ENCODE results near the gene ELOVL1. TPM values are rescaled to one million over a fixed set of nuclear protein-coding genes. Genes with fewer than 3 reads are reported as not detected.

ELOVL1 gene
- 124 and 147 TPM in 2 replicates for polyA plus RNA-seq (2011; rRNA removed)
- 138 and 175 TPM in 2 replicates for polyA plus RNA-seq (2012; cell fraction: cytosol; rRNA removed)
- polyA plus RNA-seq (2012; cell fraction: nucleus; rRNA removed) = 148 and 157 TPM in 2 replicates
- polyA plus RNA-seq (2017; fragmentation: RNase III; extraction: RNeasy Plus Mini Kit Qiagen cat#74134 plus additional on column Dnase treatment) = 96.6 to 105 TPM (median 104 TPM) in 3 replicates
- 90.1 and 90.3 TPM in 2 replicates for polyA minus RNA-seq (2011; rRNA and poly(A)+ RNA removed)

- CTCF ChIA-PET = interaction anchor here (0.7 to 2.4 kb wide), 7 partner anchors 10 to 250 kb away, joined by 3 to 10 read pairs (median 4); no protein-coding TSS in a partner anchor
- no peak for FAIRE-seq
- ATAC-seq = peak; percentile 83 to 85
- Histone ChIP-seq H3K9me3 (no peaks in the 10 kb centered on the region), H3K4me3 (peak within 1 kb of the TSS; percentile 90), H3K4me1 (peaks cover 50% of the 10 kb centered on the region), H3K27ac (peak within 1 kb of the TSS; percentile 94 to 99), H3K4me2 (peak within 1 kb of the TSS; percentile 99)
- under 1% methylated on average over 7 of the region's 58 CpGs for WGBS (ENCODE audit: missing lambda C conversion rate)
- DNase-seq (ENCODE audit: low read depth in 1 of 2, low spot score in 1 of 2) = peak; percentile 72 to 84
- POLR2A ChIA-PET = interaction anchor here (0.7 to 2.4 kb wide), 10 partner anchors 8 to 282 kb away, joined by 3 to 37 read pairs (median 4); partner anchors contain the start of genes CDC20, HYI, KDM4A and MED8
- TF ChIP-seq RNF2 (IDR thresholded peaks at IDR 0.05; ENCODE audit: borderline replicate concordance, low read depth) (peak; percentile 18; the same call in 1 of the 2 replicates), HOXA7 (CRISPR knock-in tag; IDR thresholded peaks at IDR 0.05) (no peak), BCL3 (IDR thresholded peaks at IDR 0.05) (peak; percentile 86; the same call in 2 of the 3 replicates), HOXB13 (CRISPR knock-in tag; IDR thresholded peaks at IDR 0.05; ENCODE audit: low read depth) (peak; percentile 68), PHF8 (IDR thresholded peaks at IDR 0.05; ENCODE audit: borderline replicate concordance, low read depth) (peak; percentile 36; the same call in 1 of the 2 replicates), RFX5 (IDR thresholded peaks at IDR 0.05) (0 out of 2 replicates have a peak, but pooled peaks have one; percentile 14), HOXB5 (CRISPR knock-in tag; IDR thresholded peaks at IDR 0.05) (no peak), JUN (IDR thresholded peaks at IDR 0.05) (peak; percentile 80 to 82), POLR2A (IDR thresholded peaks at IDR 0.05; ENCODE audit: low read length) (peak; percentile 82), KDM1A (IDR thresholded peaks at IDR 0.05; ENCODE audit: low read depth) (no peak)
- TF ChIP-seq, protein P1, sequence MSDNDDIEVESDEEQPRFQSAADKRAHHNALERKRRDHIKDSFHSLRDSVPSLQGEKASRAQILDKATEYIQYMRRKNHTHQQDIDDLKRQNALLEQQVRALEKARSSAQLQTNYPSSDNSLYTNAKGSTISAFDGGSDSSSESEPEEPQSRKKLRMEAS (IDR thresholded peaks at IDR 0.05) = peak; percentile 88
- TF ChIP-seq, protein P2, sequence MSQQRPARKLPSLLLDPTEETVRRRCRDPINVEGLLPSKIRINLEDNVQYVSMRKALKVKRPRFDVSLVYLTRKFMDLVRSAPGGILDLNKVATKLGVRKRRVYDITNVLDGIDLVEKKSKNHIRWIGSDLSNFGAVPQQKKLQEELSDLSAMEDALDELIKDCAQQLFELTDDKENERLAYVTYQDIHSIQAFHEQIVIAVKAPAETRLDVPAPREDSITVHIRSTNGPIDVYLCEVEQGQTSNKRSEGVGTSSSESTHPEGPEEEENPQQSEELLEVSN (IDR thresholded peaks at IDR 0.05; ENCODE audit: borderline replicate concordance, low read depth) = peak; percentile 89
Observed at GRCh38 chr1:43367904-43368645, at the start of gene ELOVL1. Gene ELOVL1, minus strand, starts transcription at chr1:43368011. Its CDS starts 2,402 bp downstream, at chr1:43365609.

GRCh38 chr1:43415901-43416300, 48.1 kb upstream of the ELOVL1 start:
- WGBS (ENCODE audit: missing lambda C conversion rate) = 92% methylated on average over 5 of the region's 5 CpGs
- Histone ChIP-seq H3K9me3 (no peaks in the 10 kb centered on the region), H3K4me2 (no peak overlapping the region), H3K27ac (no peak overlapping the region), H3K4me1 (no peaks in the 10 kb centered on the region), H3K4me3 (no peak overlapping the region)
- FAIRE-seq (no peak), DNase-seq (ENCODE audit: low read depth in 1 of 2, low spot score in 1 of 2) (no peak), ATAC-seq (no peak)
- ChIA-PET CTCF (interaction anchor here (1.1 to 3.0 kb wide), 5 partner anchors 9 to 189 kb away, joined by 3 to 21 read pairs (median 3); partner anchors contain the start of gene CDC20), POLR2A (no interaction called here)
- TF ChIP-seq, protein P3, sequence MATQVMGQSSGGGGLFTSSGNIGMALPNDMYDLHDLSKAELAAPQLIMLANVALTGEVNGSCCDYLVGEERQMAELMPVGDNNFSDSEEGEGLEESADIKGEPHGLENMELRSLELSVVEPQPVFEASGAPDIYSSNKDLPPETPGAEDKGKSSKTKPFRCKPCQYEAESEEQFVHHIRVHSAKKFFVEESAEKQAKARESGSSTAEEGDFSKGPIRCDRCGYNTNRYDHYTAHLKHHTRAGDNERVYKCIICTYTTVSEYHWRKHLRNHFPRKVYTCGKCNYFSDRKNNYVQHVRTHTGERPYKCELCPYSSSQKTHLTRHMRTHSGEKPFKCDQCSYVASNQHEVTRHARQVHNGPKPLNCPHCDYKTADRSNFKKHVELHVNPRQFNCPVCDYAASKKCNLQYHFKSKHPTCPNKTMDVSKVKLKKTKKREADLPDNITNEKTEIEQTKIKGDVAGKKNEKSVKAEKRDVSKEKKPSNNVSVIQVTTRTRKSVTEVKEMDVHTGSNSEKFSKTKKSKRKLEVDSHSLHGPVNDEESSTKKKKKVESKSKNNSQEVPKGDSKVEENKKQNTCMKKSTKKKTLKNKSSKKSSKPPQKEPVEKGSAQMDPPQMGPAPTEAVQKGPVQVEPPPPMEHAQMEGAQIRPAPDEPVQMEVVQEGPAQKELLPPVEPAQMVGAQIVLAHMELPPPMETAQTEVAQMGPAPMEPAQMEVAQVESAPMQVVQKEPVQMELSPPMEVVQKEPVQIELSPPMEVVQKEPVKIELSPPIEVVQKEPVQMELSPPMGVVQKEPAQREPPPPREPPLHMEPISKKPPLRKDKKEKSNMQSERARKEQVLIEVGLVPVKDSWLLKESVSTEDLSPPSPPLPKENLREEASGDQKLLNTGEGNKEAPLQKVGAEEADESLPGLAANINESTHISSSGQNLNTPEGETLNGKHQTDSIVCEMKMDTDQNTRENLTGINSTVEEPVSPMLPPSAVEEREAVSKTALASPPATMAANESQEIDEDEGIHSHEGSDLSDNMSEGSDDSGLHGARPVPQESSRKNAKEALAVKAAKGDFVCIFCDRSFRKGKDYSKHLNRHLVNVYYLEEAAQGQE (IDR thresholded peaks at IDR 0.05) = no peak
- no peak for TF ChIP-seq ELK1 (IDR thresholded peaks at IDR 0.05; ENCODE audit: low read depth, low read length)
- TF ChIP-seq CHD4 (IDR thresholded peaks at IDR 0.05; ENCODE audit: borderline replicate concordance) = no peak
- TF ChIP-seq, protein P4, sequence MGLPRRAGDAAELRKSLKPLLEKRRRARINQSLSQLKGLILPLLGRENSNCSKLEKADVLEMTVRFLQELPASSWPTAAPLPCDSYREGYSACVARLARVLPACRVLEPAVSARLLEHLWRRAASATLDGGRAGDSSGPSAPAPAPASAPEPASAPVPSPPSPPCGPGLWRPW (IDR thresholded peaks at IDR 0.05) = no peak
- TF ChIP-seq, protein P5, sequence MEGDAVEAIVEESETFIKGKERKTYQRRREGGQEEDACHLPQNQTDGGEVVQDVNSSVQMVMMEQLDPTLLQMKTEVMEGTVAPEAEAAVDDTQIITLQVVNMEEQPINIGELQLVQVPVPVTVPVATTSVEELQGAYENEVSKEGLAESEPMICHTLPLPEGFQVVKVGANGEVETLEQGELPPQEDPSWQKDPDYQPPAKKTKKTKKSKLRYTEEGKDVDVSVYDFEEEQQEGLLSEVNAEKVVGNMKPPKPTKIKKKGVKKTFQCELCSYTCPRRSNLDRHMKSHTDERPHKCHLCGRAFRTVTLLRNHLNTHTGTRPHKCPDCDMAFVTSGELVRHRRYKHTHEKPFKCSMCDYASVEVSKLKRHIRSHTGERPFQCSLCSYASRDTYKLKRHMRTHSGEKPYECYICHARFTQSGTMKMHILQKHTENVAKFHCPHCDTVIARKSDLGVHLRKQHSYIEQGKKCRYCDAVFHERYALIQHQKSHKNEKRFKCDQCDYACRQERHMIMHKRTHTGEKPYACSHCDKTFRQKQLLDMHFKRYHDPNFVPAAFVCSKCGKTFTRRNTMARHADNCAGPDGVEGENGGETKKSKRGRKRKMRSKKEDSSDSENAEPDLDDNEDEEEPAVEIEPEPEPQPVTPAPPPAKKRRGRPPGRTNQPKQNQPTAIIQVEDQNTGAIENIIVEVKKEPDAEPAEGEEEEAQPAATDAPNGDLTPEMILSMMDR (IDR thresholded peaks at IDR 0.05) = no peak
- no peak for TF ChIP-seq RNF2 (IDR thresholded peaks at IDR 0.05; ENCODE audit: borderline replicate concordance, low read depth)
- TF ChIP-seq NR3C1 (IDR thresholded peaks at IDR 0.05) = no peak
- no peak for TF ChIP-seq PHF8 (IDR thresholded peaks at IDR 0.05; ENCODE audit: borderline replicate concordance, low read depth)

Measured in A549 (cell line).